SIG-M5 (cell line): ENCODE measurements around the gene PSAP.

Source experiments
- DNase-seq: peaks from one replicate; lab custom pipeline; 2025; lab: John Stamatoyannopoulos, UW

PSAP gene

DNA sequence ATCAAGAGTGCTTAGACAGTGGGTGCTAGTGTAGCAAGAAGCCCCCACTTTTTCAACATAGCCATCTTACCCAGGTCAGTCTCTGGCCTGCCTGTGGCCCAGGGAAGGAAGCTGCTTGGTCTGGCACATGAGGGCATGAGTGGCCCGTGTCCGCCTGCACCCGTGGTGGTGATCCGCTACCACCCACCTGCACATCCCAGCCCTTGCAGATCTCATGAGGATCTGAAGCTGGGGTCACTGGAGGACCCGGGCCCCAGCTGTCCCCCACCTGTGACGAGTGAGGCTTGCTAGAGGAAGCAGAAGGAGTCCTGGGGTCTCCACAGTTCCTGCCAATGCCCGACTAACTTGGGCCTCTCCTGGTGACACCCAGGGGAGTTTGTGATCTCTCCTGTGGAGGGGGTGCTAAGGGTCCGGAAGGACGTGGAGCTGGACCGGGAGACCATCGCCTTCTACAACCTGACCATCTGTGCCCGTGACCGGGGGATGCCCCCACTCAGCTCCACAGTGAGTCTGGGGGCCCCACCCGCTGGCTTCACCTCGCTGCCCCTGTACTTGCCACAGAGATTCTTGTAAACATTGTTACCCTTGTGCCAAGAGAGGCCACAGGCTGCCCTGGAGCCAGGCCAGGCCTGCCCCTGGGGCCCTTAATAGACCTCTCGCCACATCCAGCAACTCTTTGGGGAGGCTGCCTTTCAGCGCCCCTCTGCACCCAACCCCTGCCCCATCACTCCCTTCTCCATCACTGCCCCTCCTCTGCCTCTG lies 67.0 kb downstream of the PSAP start:
- DNase-seq = no peak

DNA sequence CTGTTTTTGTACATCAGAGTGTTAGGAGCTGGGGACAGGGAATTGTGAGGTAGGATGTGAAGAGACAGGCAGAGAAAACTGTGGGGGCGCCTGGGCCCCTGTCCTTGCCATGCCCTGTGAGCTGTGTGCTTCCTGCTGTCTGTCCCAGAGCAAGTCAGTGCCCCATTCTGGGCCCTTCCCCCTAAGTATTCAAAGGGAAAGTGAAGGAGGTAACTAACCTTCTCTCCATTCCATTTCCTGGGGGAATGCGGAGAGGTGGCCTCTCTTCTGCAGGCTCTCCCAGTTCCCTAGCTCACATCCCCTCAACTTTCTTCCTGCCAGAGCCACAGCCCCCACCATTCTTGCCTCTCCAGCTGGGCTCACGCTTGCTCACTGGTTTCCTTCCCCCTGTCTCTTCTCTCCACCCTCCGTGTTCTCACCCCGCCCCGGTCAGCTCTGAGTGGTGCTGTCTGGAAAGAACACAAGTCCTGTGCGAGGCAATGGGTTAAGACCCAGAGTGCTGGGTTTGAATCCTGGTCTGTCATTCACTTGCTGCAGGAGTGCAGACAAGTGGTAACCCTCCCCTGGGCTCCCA lies 68.0 kb downstream of the PSAP start:
- no peak for DNase-seq

- no peak for DNase-seq
These were observed 68.7 kb downstream of the PSAP start for GRCh38 chr10:71782221-71782916.

DNA sequence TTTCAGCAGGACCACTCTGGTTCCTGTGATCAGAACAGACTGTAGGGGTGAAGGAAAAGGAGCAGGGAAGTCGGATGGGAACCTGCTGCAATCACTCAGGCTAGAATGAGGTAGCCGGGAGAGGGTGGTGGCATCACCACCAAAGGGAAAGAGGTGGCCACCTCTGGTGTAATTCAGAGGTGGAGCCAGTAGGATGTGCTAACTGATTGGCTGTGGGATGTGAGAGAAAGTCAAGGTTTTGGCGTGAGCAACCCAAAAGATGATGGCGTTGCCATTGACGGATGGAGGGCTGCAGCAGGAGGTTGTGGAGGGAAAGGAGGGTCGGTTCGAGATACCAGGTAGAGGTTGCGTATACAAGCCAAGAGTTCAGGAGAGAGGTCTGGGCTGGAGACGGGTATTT lies 70.3 kb downstream of the PSAP start:
- DNase-seq = no peak

DNA sequence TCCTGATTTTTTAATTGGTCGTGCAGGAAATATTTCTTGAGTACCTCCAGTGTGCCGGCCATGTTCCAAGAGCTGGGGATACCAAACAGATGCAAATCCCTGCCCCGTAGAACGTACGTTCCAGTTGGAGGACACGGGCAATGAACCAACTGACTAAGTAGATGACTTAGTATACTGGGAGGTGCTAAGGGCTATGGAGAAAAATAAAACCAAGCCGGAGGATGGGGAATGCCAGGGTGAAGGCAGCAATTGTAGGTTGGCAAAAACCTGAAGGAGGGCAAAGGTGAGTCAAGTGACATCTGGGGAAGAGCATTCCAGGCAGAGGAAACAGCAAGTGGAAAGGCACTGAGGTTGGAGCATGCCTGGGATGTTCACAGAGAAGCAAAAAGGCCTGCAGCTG lies 70.9 kb downstream of the PSAP start:
- no peak for DNase-seq

GRCh38 chr10:71779641-71780040 lies 71.4 kb downstream of the PSAP start:
- DNase-seq = no peak

- no peak for DNase-seq
These were observed 72.8 kb downstream of the PSAP start for GRCh38 chr10:71778071-71778825.

DNA sequence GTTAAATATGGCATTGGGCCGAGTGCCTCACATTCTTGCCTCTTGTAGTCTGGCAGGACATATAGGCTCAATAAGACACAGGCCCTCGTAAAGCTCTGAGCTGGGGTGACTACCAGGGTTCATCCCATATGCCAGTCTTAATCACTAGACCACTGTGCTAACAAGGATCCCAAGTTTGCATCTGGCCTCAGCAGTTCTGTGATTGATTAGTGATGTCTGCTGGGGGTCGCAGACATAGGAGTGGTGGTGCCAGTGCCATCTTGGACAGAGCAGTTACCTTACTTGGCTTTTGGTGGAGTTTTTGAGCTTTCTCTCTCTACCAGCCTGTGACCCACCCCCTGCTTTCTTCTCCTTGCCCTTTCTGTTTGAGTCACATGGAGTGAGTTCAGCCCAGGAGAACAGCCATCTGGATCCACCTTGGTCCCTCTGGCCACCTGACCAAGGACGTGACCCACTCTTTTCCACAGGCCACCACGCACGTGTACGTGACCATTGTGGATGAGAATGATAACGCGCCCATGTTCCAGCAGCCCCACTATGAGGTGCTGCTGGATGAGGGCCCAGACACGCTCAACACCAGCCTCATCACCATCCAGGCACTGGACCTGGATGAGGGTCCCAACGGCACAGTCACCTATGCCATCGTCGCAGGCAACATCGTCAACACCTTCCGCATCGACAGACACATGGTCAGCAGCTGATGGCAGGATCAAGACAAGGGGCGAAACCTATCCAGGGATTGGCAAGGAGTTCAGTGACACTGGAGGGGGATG lies 73.7 kb downstream of the PSAP start:
- DNase-seq = no peak

DNA sequence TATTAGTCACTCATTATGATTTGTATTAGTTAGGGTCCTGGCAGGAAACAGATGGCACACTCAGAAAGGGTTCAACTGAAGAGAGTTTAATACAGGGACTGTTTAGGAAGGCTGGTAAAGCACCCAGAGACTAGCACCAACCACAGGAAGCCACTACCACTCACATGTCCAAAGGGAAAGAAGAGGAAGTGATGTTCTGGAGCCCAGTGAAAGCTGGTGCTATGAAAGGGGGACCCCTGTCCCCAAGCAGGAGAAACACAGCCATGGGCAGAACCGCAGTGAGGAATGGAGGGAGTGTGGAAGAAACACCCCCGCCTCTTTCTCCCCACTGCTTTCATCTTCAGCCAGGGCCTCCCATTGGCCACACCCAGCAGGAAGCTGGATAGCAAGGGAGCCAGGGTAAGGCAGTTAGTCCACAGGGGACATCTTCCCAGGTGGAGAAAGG lies 74.5 kb downstream of the PSAP start:
- DNase-seq = no peak

DNA sequence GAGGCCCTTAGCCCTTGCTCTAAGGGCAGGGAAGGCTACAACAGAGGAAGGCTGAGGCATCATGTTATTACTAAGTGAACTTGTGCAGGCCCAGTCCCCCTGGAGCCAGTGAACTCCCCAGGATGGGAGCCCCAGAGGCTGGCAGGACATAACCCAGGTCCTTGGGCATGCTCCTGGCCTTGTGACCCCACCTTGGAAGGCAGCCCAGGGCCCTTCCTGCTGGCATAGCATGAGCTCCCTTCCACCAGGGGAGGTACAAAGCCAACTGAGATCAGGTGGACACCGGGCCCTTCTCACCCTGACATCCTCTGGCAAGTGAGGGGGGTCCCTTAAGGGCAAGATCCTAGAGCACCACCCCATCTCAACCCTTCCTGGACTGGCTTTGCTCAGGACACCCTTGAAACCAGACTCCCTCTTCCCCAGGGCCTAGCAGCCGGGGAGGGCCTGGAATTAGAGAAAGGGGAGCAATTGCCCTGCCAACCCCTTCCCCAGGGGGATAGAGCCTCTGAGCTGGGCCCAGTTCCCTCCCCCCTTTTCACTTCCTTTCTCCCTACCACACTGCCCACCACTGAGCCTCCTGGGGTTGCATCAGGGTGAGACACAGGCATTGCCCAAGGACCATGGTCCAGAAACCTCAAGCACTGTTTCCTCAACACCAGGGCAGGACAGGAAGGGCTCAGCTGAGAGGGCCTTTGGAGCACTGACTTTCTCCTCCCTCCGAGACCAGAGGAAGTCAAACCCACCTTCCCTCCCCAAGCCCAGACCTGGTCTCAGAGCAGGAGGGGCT lies 75.9 kb downstream of the PSAP start:
- DNase-seq = peak; percentile 5

DNA sequence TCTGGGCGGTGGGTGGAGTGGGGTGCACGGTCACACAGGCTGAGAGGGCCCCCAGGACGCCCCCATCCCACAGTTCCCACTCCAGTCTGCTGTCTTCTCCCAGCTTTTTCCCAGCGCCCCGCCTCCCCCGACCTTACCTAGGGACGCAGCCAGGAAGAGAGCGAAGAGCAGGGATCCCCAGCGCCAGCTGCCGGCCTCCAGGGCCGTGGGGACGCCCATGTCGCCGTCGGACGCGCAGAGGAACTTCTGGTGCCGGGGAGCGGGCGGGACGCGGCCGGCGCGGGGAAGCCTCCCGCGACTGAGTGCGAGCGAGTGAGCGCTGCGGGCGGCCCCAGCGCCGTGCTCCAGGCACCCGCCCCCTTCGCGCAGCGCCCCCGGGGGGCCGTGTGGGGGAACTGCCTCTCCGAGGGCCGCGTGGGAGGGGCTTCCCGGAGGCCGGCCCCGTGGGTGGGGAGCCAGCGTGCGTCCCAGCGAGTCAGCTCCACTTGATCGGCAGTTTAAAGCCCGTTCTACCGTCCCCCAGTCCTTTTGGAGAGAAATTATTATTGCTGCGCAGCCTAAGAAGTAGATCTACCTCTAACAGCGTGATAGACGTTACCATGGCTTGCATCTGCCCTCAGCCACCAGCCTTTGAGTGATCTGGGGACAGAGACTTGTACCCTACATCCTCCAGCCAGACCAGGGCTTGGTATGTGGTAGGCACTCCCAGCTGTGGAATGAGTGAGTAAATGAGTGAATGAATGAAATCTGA lies 77.7 kb downstream of the PSAP start, which contains the start of gene VSIR:
Gene VSIR (minus strand): TSS at position 300 of the 751 bp plus-strand sequence. CDS start 81 bp downstream, at position 219.
- DNase-seq = peak; percentile 2

DNA sequence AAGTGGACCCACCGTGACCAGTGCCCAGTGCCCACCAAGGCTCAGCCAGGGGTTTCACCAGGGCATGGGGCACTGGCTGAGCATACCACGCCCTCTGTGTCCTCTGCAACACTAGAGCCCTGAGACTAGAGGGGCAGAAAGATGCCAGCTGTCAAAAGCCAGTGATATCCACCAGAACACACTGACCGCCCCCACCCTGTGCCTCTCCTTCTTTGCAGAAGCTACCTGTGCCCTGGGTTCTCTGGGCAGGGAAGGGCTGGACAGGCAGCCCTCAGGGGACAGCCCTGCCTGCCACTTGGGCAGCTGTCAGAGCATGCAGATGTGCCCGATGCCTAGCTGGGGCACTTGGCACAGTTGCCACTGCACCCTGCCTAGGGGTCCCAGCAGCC lies 78.2 kb downstream of the PSAP start:
- DNase-seq = no peak

DNA sequence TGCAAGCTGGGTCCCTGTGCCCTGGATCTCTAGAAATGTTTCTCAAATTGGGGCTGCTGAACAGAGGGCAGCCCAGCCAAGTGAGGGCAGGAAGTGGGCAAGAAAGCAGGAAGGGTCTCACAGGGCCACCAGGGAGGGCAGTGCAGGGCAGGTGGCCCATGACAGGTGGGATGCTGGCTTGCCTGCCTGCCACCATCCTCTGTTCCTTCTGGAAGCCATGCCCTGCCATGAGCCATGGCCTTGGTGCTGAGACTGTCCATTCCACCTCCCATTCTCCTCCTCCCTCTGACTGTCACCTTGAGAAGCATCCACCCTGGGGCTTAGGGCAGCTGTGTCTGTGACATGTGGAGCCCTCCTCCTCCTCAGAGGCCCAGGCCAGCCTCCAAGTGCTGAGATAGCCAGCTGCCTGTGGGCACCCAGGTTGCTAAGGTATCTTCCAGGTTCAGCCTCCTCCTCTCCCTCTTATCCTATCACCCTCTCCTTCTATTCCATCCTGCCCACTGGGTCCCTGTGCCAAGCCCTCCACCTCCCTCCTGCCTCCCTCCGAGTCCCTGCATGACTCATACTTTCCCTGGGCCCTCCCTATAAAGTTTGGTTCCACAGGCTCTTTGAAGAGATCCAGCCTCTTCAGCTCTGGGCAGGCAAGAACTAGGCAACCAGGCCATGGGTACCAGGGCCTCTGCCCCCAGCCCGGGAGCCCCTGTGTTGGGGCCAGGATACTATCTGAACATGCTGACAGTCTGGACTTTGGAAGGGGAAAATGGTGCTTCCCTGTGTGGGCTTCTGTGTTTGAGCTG lies 79.0 kb downstream of the PSAP start:
- DNase-seq = no peak

GRCh38 chr10:71771204-71771603 lies 79.8 kb downstream of the PSAP start:
- DNase-seq = no peak

GRCh38 chr10:71770789-71771188 lies 80.3 kb downstream of the PSAP start:
- DNase-seq = no peak

DNA sequence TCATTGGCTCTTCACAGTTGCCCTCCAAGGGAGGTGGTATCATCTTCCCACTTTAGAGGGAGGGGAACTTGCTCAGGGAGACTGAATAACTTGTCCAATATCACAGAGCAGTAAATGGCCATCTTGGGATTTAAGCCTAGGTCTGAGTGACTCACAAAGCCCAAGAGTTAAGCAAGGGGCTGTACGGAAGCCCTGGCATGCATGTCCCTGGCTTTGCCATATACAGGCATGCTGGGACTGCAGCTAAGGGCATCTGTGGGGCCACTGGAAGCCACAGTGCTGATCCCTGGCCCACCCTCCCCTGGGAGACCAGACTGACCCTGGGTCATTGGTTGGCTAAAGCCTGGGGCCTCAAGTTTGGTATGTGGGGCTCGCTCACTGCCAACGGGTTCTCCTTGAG lies 80.8 kb downstream of the PSAP start:
- DNase-seq = no peak

DNA sequence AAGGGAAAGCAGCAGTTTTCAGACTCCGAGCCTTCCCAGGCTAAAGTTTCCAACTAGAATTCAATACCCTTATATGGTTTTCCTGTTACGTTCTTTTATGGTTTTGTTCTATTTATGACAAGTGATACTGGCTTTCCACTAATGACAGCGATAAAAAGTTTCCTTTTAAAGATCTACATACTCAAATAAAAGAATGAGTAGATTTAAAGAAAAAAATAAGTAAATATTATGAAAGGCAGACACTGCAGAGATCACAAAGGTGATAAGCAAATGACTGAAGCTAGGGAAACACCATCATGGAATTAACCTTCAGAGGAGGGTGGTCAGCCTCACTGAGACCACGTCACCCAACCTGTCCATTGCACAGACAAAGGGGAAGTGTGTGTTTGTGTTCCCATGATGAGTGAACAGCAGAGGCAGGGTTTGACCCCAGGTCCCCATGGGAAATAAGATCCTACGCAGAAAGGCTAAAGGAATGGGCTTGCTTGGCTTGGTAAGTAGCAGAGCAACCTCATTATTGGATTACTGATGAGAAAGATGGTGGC lies 81.7 kb downstream of the PSAP start:
- DNase-seq = no peak

GRCh38 chr10:71767420-71768035 lies 83.5 kb downstream of the PSAP start:
- no peak for DNase-seq
